Dermis blood vessel endothelial cell (primary cell): ENCODE results near the gene ICOS. TPM values are rescaled to one million over a fixed set of nuclear protein-coding genes. Genes with fewer than 3 reads are reported as not detected.
A peak's percentile ranks its signal among the peaks of the same experiment; 100 is the strongest.

ENCODE experiments used
- DNase-seq: peaks from one replicate; pipeline ENCODE4 v3.0.0; 2010
- total RNA-seq: library from RNA; depleted of rRNA; stranded (reverse); fragments of >200 nt; gene quantifications from 2 replicates; pipeline ENCODE4 v1.2.3, GENCODE V29; 2014

ICOS gene
- not detected in 2 replicates for total RNA-seq

GRCh38 chr2:203936535-203936934 lies at the start of gene ICOS:
Gene ICOS (plus strand): TSS chr2:203936763. CDS start chr2:203936815, 52 bp downstream.
- no peak for DNase-seq

- peak; percentile 52 for DNase-seq
Measured at GRCh38 chr2:203887677-203888076, 48.9 kb upstream of the ICOS start.

- no peak for DNase-seq
Measured at GRCh38 chr2:203889542-203889941, 47.0 kb upstream of the ICOS start.

- DNase-seq: no peak
Measured at GRCh38 chr2:203889944-203890343, 46.6 kb upstream of the ICOS start.

- DNase-seq: no peak
Measured at GRCh38 chr2:203890733-203891132, 45.8 kb upstream of the ICOS start.

GRCh38 chr2:203891474-203891873 lies 45.1 kb upstream of the ICOS start:
- DNase-seq: no peak

GRCh38 chr2:203892207-203892606 lies 44.4 kb upstream of the ICOS start:
- no peak for DNase-seq

GRCh38 chr2:203893401-203893800 lies 43.2 kb upstream of the ICOS start:
- DNase-seq: peak; percentile 7

- no peak for DNase-seq
Measured at GRCh38 chr2:203893840-203894239, 42.7 kb upstream of the ICOS start.

- DNase-seq: no peak
Measured at GRCh38 chr2:203894262-203894661, 42.3 kb upstream of the ICOS start.

- DNase-seq: no peak
Measured at GRCh38 chr2:203897544-203897943, 39.0 kb upstream of the ICOS start.

- DNase-seq: no peak
Measured at GRCh38 chr2:203898657-203899056, 37.9 kb upstream of the ICOS start.

- DNase-seq: no peak
Measured at GRCh38 chr2:203900253-203900652, 36.3 kb upstream of the ICOS start.

- no peak for DNase-seq
Measured at GRCh38 chr2:203904022-203904421, 32.5 kb upstream of the ICOS start.

- no peak for DNase-seq
Measured at GRCh38 chr2:203905656-203906055, 30.9 kb upstream of the ICOS start.

- DNase-seq: no peak
Measured at GRCh38 chr2:203908066-203908796, 28.3 kb upstream of the ICOS start.

- DNase-seq: no peak
Measured at GRCh38 chr2:203908797-203909185, 27.8 kb upstream of the ICOS start.

- peak; percentile 85 for DNase-seq
Measured at GRCh38 chr2:203909261-203909967, 27.1 kb upstream of the ICOS start.

- DNase-seq: peak; percentile 33
Measured at GRCh38 chr2:203909974-203910373, 26.6 kb upstream of the ICOS start.

- DNase-seq: no peak
Measured at GRCh38 chr2:203913947-203914346, 22.6 kb upstream of the ICOS start.

- no peak for DNase-seq
Measured at GRCh38 chr2:203914546-203915182, 21.9 kb upstream of the ICOS start.

GRCh38 chr2:203915256-203915655 lies 21.3 kb upstream of the ICOS start:
- DNase-seq: no peak

- DNase-seq: no peak
Measured at GRCh38 chr2:203916756-203917155, 19.8 kb upstream of the ICOS start.

- no peak for DNase-seq
Measured at GRCh38 chr2:203918264-203918663, 18.3 kb upstream of the ICOS start.
